ENCODE measurements around the gene GLRX3.
"Not testable (repeated sequence)": the region's sequence is repeated elsewhere in the genome, so short reads cannot be mapped to it uniquely, and the experiment has no call there.

- TF ChIP-seq CTCF (IDR thresholded peaks at IDR 0.05 in 4 of 5, conservative IDR thresholded peaks at IDR 0.05 in 1 of 5); POLR2A (IDR thresholded peaks at IDR 0.05): not testable (repeated sequence)
These were observed 45.6 kb upstream of the GLRX3 start for GRCh38 chr10:130090565-130090964.

Data from gastrocnemius medialis (tissue), 4 donors.